ENCODE data around the gene ZNF775. TPM values are rescaled to one million over a fixed set of nuclear protein-coding genes. Genes with fewer than 3 reads are reported as not detected.

The ZNF775 gene
- total and polyA plus RNA-seq, 12 donors: 1.9 to 4.7 (median 2.9) TPM

DNA sequence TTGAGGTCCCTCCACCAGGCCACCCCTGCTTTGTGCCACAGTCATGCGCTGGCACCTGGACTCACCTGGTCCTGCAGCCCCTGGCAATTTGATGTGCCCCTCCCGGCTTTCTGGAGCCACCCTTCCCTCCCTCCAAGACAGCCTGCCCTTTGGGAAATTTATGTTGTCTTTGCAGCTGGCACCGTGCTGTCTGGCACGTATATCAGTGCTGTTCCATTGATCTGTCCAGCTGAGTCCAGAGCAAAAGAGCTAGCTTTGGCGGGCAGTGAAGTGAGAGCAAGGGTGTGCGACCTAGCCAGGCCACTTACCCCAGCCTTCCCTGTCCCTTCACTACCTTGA, 43.4 kb upstream of the ZNF775 start:
- H3K36me3 ChIP-seq: peaks cover 0 to 8% (median 0%) of the 10 kb centered on the region in 9 donors
- DNase-seq (no peak), ATAC-seq (no peak)
- H3K27ac ChIP-seq: peak overlapping the region in 1 of 10 donors; percentile 16
- intact Hi-C loops (cut with DNase I): no loop called here
- TF ChIP-seq CTCF (IDR thresholded peaks at IDR 0.05): no peak
- peaks cover 0 to 17% (median 12%) of the 10 kb centered on the region in 9 donors for H3K4me1 ChIP-seq
- H3K27me3 ChIP-seq: peaks cover 0 to 12% (median 7%) of the 10 kb centered on the region in 7 donors
- WGBS, 2 donors: 81 to 83% methylated on average over 6 of the region's 6 CpGs
- H3K4me3 ChIP-seq: no peak overlapping the region
- no peaks in the 10 kb centered on the region for H3K9me3 ChIP-seq

DNA sequence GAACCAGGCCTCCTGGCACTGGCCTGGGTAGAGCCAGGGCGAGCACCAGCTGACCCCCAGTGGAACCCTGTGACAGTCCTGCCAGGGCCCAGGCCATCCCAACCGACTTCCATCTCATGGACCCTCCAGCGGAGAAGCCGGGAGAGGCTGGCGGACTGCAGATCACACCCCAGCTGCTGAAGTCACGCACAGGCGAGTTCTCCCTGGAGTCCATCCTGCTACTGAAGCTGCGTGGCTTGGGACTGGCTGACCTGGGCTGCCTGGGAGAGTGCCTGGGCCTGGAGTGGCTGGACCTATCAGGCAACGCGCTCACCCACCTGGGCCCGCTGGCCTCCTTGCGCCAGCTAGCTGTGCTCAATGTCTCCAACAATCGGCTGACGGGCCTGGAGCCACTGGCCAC, 42.4 kb upstream of the ZNF775 start:
- peaks cover 0 to 27% (median 19%) of the 10 kb centered on the region in 9 donors for H3K4me1 ChIP-seq
- no peak for ATAC-seq
- peaks cover 0 to 7% (median 0%) of the 10 kb centered on the region in 9 donors for H3K36me3 ChIP-seq
- intact Hi-C loops (cut with DNase I): no loop called here
- no peak overlapping the region for H3K27ac ChIP-seq
- DNase-seq: no peak
- no peak overlapping the region for H3K4me3 ChIP-seq
- WGBS, 2 donors: 93 to 96% methylated on average over 14 of the region's 14 CpGs
- no peaks in the 10 kb centered on the region for H3K9me3 ChIP-seq
- no peak for TF ChIP-seq CTCF (IDR thresholded peaks at IDR 0.05)
- H3K27me3 ChIP-seq: peaks cover 0 to 22% (median 17%) of the 10 kb centered on the region in 7 donors

GRCh38 chr7:150337179-150337578, 42.0 kb upstream of the ZNF775 start:
- peaks cover 0 to 31% (median 19%) of the 10 kb centered on the region in 9 donors for H3K4me1 ChIP-seq
- TF ChIP-seq CTCF (IDR thresholded peaks at IDR 0.05): no peak
- H3K27me3 ChIP-seq: peaks cover 0 to 27% (median 21%) of the 10 kb centered on the region in 7 donors
- no peak overlapping the region for H3K4me3 ChIP-seq
- no peak for DNase-seq
- H3K27ac ChIP-seq: no peak overlapping the region
- WGBS, 2 donors: 91 to 92% methylated on average over 16 to 18 of the region's 18 CpGs
- no peak for ATAC-seq
- intact Hi-C loops (cut with DNase I): no loop called here
- H3K9me3 ChIP-seq: no peaks in the 10 kb centered on the region
- peaks cover 0 to 7% (median 0%) of the 10 kb centered on the region in 9 donors for H3K36me3 ChIP-seq

DNA sequence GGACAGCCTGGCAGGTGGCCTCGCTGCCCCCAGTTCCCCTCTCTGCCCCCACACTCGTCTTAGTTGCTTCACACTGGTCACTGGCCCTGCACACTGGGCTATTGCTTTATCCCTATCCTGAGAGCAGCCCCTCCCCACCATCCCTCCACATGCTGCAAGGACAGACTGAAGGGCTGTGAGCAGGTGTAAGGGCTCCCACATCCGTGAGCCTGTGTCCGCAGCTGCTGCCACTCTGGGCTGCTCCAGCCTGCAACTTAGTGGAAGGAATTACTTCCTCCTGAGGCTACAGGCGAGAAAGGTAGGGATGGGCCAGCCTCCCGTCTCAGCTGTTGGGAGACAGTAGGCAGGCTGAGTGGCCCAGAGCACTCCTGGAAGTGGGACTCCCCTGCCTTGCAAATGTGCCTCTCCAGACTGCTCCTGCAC, 41.5 kb upstream of the ZNF775 start:
- Histone ChIP-seq H3K4me1 (peaks cover 0 to 31% (median 19%) of the 10 kb centered on the region in 9 donors), H3K9me3 (no peaks in the 10 kb centered on the region), H3K4me3 (no peak overlapping the region), H3K27me3 (peaks cover 0 to 30% (median 22%) of the 10 kb centered on the region in 7 donors), H3K27ac (no peak overlapping the region), H3K36me3 (peaks cover 0 to 7% (median 0%) of the 10 kb centered on the region in 9 donors)
- TF ChIP-seq CTCF (IDR thresholded peaks at IDR 0.05): no peak
- intact Hi-C loops (cut with DNase I): no loop called here
- 87 to 90% methylated on average over 6 of the region's 6 CpGs for WGBS, 2 donors
- no peak for DNase-seq
- no peak for ATAC-seq
